Tibial nerve (tissue), 3 donors: Measurements from ENCODE around the gene CD1D.

Source experiments
- CTCF ChIP-seq, 5 experiments: fragments of 200-600 bp in 3 of 5; fragments of 450-650 bp in 2 of 5; sonication (generic) in 3 of 5; IDR thresholded peaks; one replicate each; pipeline ENCODE4 v1.5.1; 2016 to 2019; ENCODE audit warnings: antibody characterized with exemption in 5 of 5, mild to moderate bottlenecking in 3 of 5, moderate library complexity in 2 of 5
- POLR2A ChIP-seq, 2 donors: fragments of 450-650 bp; IDR thresholded peaks; one replicate each; pipeline ENCODE4 v1.6.1; 2017; ENCODE audit warnings: antibody characterized with exemption in 2 of 2, mild to moderate bottlenecking in 2 of 2, moderate library complexity in 2 of 2

DNA sequence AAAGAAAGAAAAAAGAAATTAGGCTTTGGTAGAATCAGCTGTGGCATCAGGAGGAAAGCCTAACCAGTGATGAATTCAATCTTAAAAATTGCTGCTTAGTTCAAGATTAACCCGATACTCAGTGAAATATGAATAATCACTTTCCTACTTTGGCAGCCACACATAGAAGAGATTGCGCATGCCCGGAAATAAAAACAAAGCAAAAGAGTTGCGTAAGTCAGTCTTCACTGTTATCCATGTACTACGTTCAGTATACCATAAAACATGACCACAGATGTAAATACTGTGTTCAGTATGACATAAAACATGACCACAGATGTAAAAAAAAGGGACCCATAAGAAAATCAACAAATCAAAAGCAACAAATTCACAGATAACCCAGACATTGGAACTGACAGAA is 19.2 kb downstream of the CD1D start:
- TF ChIP-seq CTCF (IDR thresholded peaks at IDR 0.05) (no peak), POLR2A (IDR thresholded peaks at IDR 0.05) (no peak)
